Adrenal gland (tissue), 5 donors: ENCODE data around the gene TOMM6.

Source experiments
- CTCF ChIP-seq, 6 experiments: fragments of 450-650 bp in 4 of 6; fragments of 200-600 bp in 2 of 6; sonication (generic) in 1 of 6; IDR thresholded peaks; 1 replicate in 5 of 6; 2 replicates in 1 of 6; pipeline versions ENCODE4 v1.5.1 to v1.8.0; 2016 to 2021; ENCODE audit warnings: antibody characterized with exemption in 6 of 6, mild to moderate bottlenecking in 2 of 6, moderate library complexity in 1 of 6
- POLR2A ChIP-seq, 2 donors: fragments of 450-650 bp; IDR thresholded peaks; one replicate each; pipeline ENCODE4 v1.6.1; 2017; ENCODE audit warnings: antibody characterized with exemption in 2 of 2, mild to moderate bottlenecking in 2 of 2, moderate library complexity in 1 of 2
- donor health status: DM: no; HTN: no; CAD: no.

- TF ChIP-seq CTCF (IDR thresholded peaks at IDR 0.05) (no peak), POLR2A (IDR thresholded peaks at IDR 0.05) (no peak)
These were observed 26.0 kb downstream of the TOMM6 start for GRCh38 chr6:41813469-41813868.
